ENCODE data around the gene PKHD1. TPM values are rescaled to one million over a fixed set of nuclear protein-coding genes. Genes with fewer than 3 reads are reported as not detected.

PKHD1 gene
- total RNA-seq, 1 experiment from 2014 or later, result 0.14 TPM

GRCh38 chr6:52045033-52045432 is 42.4 kb downstream of the PKHD1 start:
- Histone ChIP-seq H3K4me3 (ENCODE audit: insufficient read depth, low read depth, low read length) (no peak overlapping the region), H3K36me3 (replicated peaks; ENCODE audit: control insufficient read depth, insufficient read depth, low read length) (no peaks in the 10 kb centered on the region), H3K27me3 (ENCODE audit: control insufficient read depth, insufficient read depth, low read length) (no peaks in the 10 kb centered on the region)
- DNase-seq, result no peak

GRCh38 chr6:52042141-52042885 is 45.1 kb downstream of the PKHD1 start:
- no peak overlapping the region for H3K4me3 ChIP-seq (ENCODE audit: insufficient read depth, low read depth, low read length)
- DNase-seq, result no peak

GRCh38 chr6:52041134-52041533 is 46.3 kb downstream of the PKHD1 start:
- Histone ChIP-seq H3K36me3 (replicated peaks; ENCODE audit: control insufficient read depth, insufficient read depth, low read length) (no peaks in the 10 kb centered on the region), H3K4me3 (ENCODE audit: insufficient read depth, low read depth, low read length) (no peak overlapping the region), H3K27me3 (ENCODE audit: control insufficient read depth, insufficient read depth, low read length) (no peaks in the 10 kb centered on the region)
- DNase-seq, result no peak

More at GRCh38 chr6:52042141-52042885, 45.1 kb downstream of the PKHD1 start:
- Histone ChIP-seq H3K36me3 (replicated peaks; ENCODE audit: control insufficient read depth, insufficient read depth, low read length) (no peaks in the 10 kb centered on the region), H3K27me3 (ENCODE audit: control insufficient read depth, insufficient read depth, low read length) (no peaks in the 10 kb centered on the region)

- Histone ChIP-seq H3K36me3 (replicated peaks; ENCODE audit: control insufficient read depth, insufficient read depth, low read length) (no peaks in the 10 kb centered on the region), H3K27me3 (ENCODE audit: control insufficient read depth, insufficient read depth, low read length) (no peaks in the 10 kb centered on the region), H3K4me3 (ENCODE audit: insufficient read depth, low read depth, low read length) (no peak overlapping the region)
- DNase-seq, result no peak
Measured at GRCh38 chr6:52027699-52028098, 59.7 kb downstream of the PKHD1 start.

- no peak for DNase-seq
- Histone ChIP-seq H3K36me3 (replicated peaks; ENCODE audit: control insufficient read depth, insufficient read depth, low read length) (no peaks in the 10 kb centered on the region), H3K27me3 (ENCODE audit: control insufficient read depth, insufficient read depth, low read length) (no peaks in the 10 kb centered on the region), H3K4me3 (ENCODE audit: insufficient read depth, low read depth, low read length) (no peak overlapping the region)
Measured at GRCh38 chr6:52024451-52025068, 62.9 kb downstream of the PKHD1 start.

- Histone ChIP-seq H3K4me3 (ENCODE audit: insufficient read depth, low read depth, low read length) (no peak overlapping the region), H3K27me3 (ENCODE audit: control insufficient read depth, insufficient read depth, low read length) (no peaks in the 10 kb centered on the region), H3K36me3 (replicated peaks; ENCODE audit: control insufficient read depth, insufficient read depth, low read length) (no peaks in the 10 kb centered on the region)
- DNase-seq, result peak; percentile 17
Measured at GRCh38 chr6:52022675-52023074, 64.7 kb downstream of the PKHD1 start.

- DNase-seq, result no peak
- H3K27me3 ChIP-seq (ENCODE audit: control insufficient read depth, insufficient read depth, low read length), result no peaks in the 10 kb centered on the region
- H3K4me3 ChIP-seq (ENCODE audit: insufficient read depth, low read depth, low read length), result no peak overlapping the region
- H3K36me3 ChIP-seq (replicated peaks; ENCODE audit: control insufficient read depth, insufficient read depth, low read length), result no peaks in the 10 kb centered on the region
Measured at GRCh38 chr6:52020945-52021570, 66.4 kb downstream of the PKHD1 start.

- Histone ChIP-seq H3K4me3 (ENCODE audit: insufficient read depth, low read depth, low read length) (no peak overlapping the region), H3K36me3 (replicated peaks; ENCODE audit: control insufficient read depth, insufficient read depth, low read length) (no peaks in the 10 kb centered on the region), H3K27me3 (ENCODE audit: control insufficient read depth, insufficient read depth, low read length) (no peaks in the 10 kb centered on the region)
- DNase-seq, result no peak
Measured at GRCh38 chr6:52019881-52020280, 67.5 kb downstream of the PKHD1 start.

GRCh38 chr6:52019092-52019491 is 68.3 kb downstream of the PKHD1 start:
- DNase-seq, result no peak
- H3K27me3 ChIP-seq (ENCODE audit: control insufficient read depth, insufficient read depth, low read length), result no peaks in the 10 kb centered on the region
- no peaks in the 10 kb centered on the region for H3K36me3 ChIP-seq (replicated peaks; ENCODE audit: control insufficient read depth, insufficient read depth, low read length)
- no peak overlapping the region for H3K4me3 ChIP-seq (ENCODE audit: insufficient read depth, low read depth, low read length)

- Histone ChIP-seq H3K4me3 (ENCODE audit: insufficient read depth, low read depth, low read length) (no peak overlapping the region), H3K27me3 (ENCODE audit: control insufficient read depth, insufficient read depth, low read length) (no peaks in the 10 kb centered on the region), H3K36me3 (replicated peaks; ENCODE audit: control insufficient read depth, insufficient read depth, low read length) (no peaks in the 10 kb centered on the region)
- no peak for DNase-seq
Measured at GRCh38 chr6:52016915-52017748, 70.3 kb downstream of the PKHD1 start.

- no peak for DNase-seq
- no peaks in the 10 kb centered on the region for H3K27me3 ChIP-seq (ENCODE audit: control insufficient read depth, insufficient read depth, low read length)
- H3K36me3 ChIP-seq (replicated peaks; ENCODE audit: control insufficient read depth, insufficient read depth, low read length), result no peaks in the 10 kb centered on the region
- H3K4me3 ChIP-seq (ENCODE audit: insufficient read depth, low read depth, low read length), result no peak overlapping the region
Measured at GRCh38 chr6:52015953-52016352, 71.5 kb downstream of the PKHD1 start.

GRCh38 chr6:52014391-52014790 is 73.0 kb downstream of the PKHD1 start:
- no peak for DNase-seq
- Histone ChIP-seq H3K4me3 (ENCODE audit: insufficient read depth, low read depth, low read length) (no peak overlapping the region), H3K27me3 (ENCODE audit: control insufficient read depth, insufficient read depth, low read length) (no peaks in the 10 kb centered on the region), H3K36me3 (replicated peaks; ENCODE audit: control insufficient read depth, insufficient read depth, low read length) (no peaks in the 10 kb centered on the region)

- Histone ChIP-seq H3K4me3 (ENCODE audit: insufficient read depth, low read depth, low read length) (no peak overlapping the region), H3K27me3 (ENCODE audit: control insufficient read depth, insufficient read depth, low read length) (no peaks in the 10 kb centered on the region), H3K36me3 (replicated peaks; ENCODE audit: control insufficient read depth, insufficient read depth, low read length) (no peaks in the 10 kb centered on the region)
- no peak for DNase-seq
Measured at GRCh38 chr6:52013035-52013434, 74.4 kb downstream of the PKHD1 start.

GRCh38 chr6:52012582-52012981 is 74.8 kb downstream of the PKHD1 start:
- Histone ChIP-seq H3K27me3 (ENCODE audit: control insufficient read depth, insufficient read depth, low read length) (no peaks in the 10 kb centered on the region), H3K4me3 (ENCODE audit: insufficient read depth, low read depth, low read length) (no peak overlapping the region), H3K36me3 (replicated peaks; ENCODE audit: control insufficient read depth, insufficient read depth, low read length) (no peaks in the 10 kb centered on the region)
- DNase-seq, result no peak
